Activated naive CD8-positive, alpha-beta T cell treated with anti-CD3 and anti-CD28 coated beads, Interleukin-2, amount 10 ng/mL, durations not matched to agents 7 days and 5 days (primary cell): ENCODE results near the gene HAUS7. TPM values are rescaled to one million over a fixed set of nuclear protein-coding genes. Genes with fewer than 3 reads are reported as not detected.

Experiments used
- ATAC-seq: fragments of 150-1000 bp; cut with Tn5 transposase; one replicate; pipeline ENCODE4 v1.10.0; 2021; ENCODE audit warnings: low read depth, moderate library complexity
- POLR2A ChIA-PET: fragments of 350-600 bp; sonication (Branson Sonifier 250); formaldehyde crosslinking; loops from one replicate; lab custom pipeline; 2021; ENCODE audit warnings: antibody characterized with exemption; lab: Charles Lee
- DNase-seq: peaks from one replicate; pipeline ENCODE4 v3.0.0; 2021
- H3K27ac Mint-ChIP-seq: one replicate; pipeline ENCODE4 v1.8.0; 2022; ENCODE audit warnings: mild to moderate bottlenecking, mixed read lengths
- H3K27me3 Mint-ChIP-seq: one replicate; pipeline ENCODE4 v1.8.0; 2022; ENCODE audit warnings: mild to moderate bottlenecking, moderate library complexity, mixed read lengths
- H3K36me3 Mint-ChIP-seq: one replicate; pipeline ENCODE4 v1.8.0; 2021; ENCODE audit warnings: mild to moderate bottlenecking, mixed read lengths
- H3K4me1 Mint-ChIP-seq: one replicate; pipeline ENCODE4 v1.8.0; 2021; ENCODE audit warnings: mixed read lengths
- H3K4me3 Mint-ChIP-seq: one replicate; pipeline ENCODE4 v1.8.0; 2022; ENCODE audit warnings: mild to moderate bottlenecking, moderate library complexity, mixed read lengths
- H3K9me3 Mint-ChIP-seq: one replicate; pipeline ENCODE4 v1.8.0; 2021; ENCODE audit warnings: mixed read lengths
- total RNA-seq, 2 experiments: library from RNA; stranded (reverse); gene quantifications; one replicate each; pipeline ENCODE4 v1.2.3, GENCODE V29; 2021

HAUS7 gene
- total RNA-seq, 2 experiments from 2014 or later: 35.4 to 36.5 TPM

- H3K4me1 Mint-ChIP-seq: no peaks in the 10 kb centered on the region
- no peak overlapping the region for H3K27ac Mint-ChIP-seq
- no peak overlapping the region for H3K4me3 Mint-ChIP-seq
- no peaks in the 10 kb centered on the region for H3K27me3 Mint-ChIP-seq
- no peaks in the 10 kb centered on the region for H3K9me3 Mint-ChIP-seq
- no peaks in the 10 kb centered on the region for H3K36me3 Mint-ChIP-seq
- POLR2A ChIA-PET: interaction anchor here (1.1 kb wide), 1 partner anchor 38 kb away, joined by 5 read pairs; no protein-coding TSS in a partner anchor
- peak; percentile 98 for ATAC-seq
- peak; percentile 83 for DNase-seq
These were observed 37.3 kb upstream of the HAUS7 start for GRCh38 chrX:153507484-153508178.

GRCh38 chrX:153505361-153505760 is 35.0 kb upstream of the HAUS7 start:
- POLR2A ChIA-PET: no interaction called here
- Mint-ChIP-seq H3K4me3 (no peak overlapping the region), H3K36me3 (no peaks in the 10 kb centered on the region), H3K27ac (no peak overlapping the region), H3K27me3 (no peaks in the 10 kb centered on the region), H3K4me1 (no peaks in the 10 kb centered on the region), H3K9me3 (no peaks in the 10 kb centered on the region)
- DNase-seq (no peak), ATAC-seq (no peak)

- ATAC-seq (no peak), DNase-seq (no peak)
- POLR2A ChIA-PET: no interaction called here
- no peaks in the 10 kb centered on the region for H3K27me3 Mint-ChIP-seq
- no peak overlapping the region for H3K4me3 Mint-ChIP-seq
- no peaks in the 10 kb centered on the region for H3K9me3 Mint-ChIP-seq
- H3K36me3 Mint-ChIP-seq: no peaks in the 10 kb centered on the region
- H3K4me1 Mint-ChIP-seq: no peaks in the 10 kb centered on the region
- H3K27ac Mint-ChIP-seq: no peak overlapping the region
These were observed 34.2 kb upstream of the HAUS7 start for GRCh38 chrX:153504445-153505016.

GRCh38 chrX:153502796-153503195 is 32.4 kb upstream of the HAUS7 start:
- no peaks in the 10 kb centered on the region for H3K27me3 Mint-ChIP-seq
- H3K4me1 Mint-ChIP-seq: no peaks in the 10 kb centered on the region
- H3K9me3 Mint-ChIP-seq: no peaks in the 10 kb centered on the region
- ATAC-seq: no peak
- H3K27ac Mint-ChIP-seq: no peak overlapping the region
- no peaks in the 10 kb centered on the region for H3K36me3 Mint-ChIP-seq
- no peak for DNase-seq
- no peak overlapping the region for H3K4me3 Mint-ChIP-seq
- POLR2A ChIA-PET: no interaction called here

- POLR2A ChIA-PET: no interaction called here
- DNase-seq (no peak), ATAC-seq (no peak)
- H3K4me1 Mint-ChIP-seq: no peaks in the 10 kb centered on the region
- no peak overlapping the region for H3K4me3 Mint-ChIP-seq
- H3K9me3 Mint-ChIP-seq: no peaks in the 10 kb centered on the region
- H3K36me3 Mint-ChIP-seq: no peaks in the 10 kb centered on the region
- no peak overlapping the region for H3K27ac Mint-ChIP-seq
- H3K27me3 Mint-ChIP-seq: no peaks in the 10 kb centered on the region
These were observed 31.8 kb upstream of the HAUS7 start for GRCh38 chrX:153502131-153502530.

GRCh38 chrX:153501530-153501929 is 31.2 kb upstream of the HAUS7 start:
- no peaks in the 10 kb centered on the region for H3K27me3 Mint-ChIP-seq
- H3K9me3 Mint-ChIP-seq: no peaks in the 10 kb centered on the region
- no peak overlapping the region for H3K27ac Mint-ChIP-seq
- H3K4me3 Mint-ChIP-seq: no peak overlapping the region
- POLR2A ChIA-PET: no interaction called here
- H3K36me3 Mint-ChIP-seq: no peaks in the 10 kb centered on the region
- H3K4me1 Mint-ChIP-seq: no peaks in the 10 kb centered on the region
- ATAC-seq (no peak), DNase-seq (no peak)

- POLR2A ChIA-PET: no interaction called here
- H3K9me3 Mint-ChIP-seq: no peaks in the 10 kb centered on the region
- no peak overlapping the region for H3K4me3 Mint-ChIP-seq
- no peaks in the 10 kb centered on the region for H3K36me3 Mint-ChIP-seq
- no peaks in the 10 kb centered on the region for H3K27me3 Mint-ChIP-seq
- H3K4me1 Mint-ChIP-seq: no peaks in the 10 kb centered on the region
- DNase-seq (no peak), ATAC-seq (no peak)
- H3K27ac Mint-ChIP-seq: no peak overlapping the region
These were observed 30.4 kb upstream of the HAUS7 start for GRCh38 chrX:153500676-153501280.

- DNase-seq: no peak
- Mint-ChIP-seq H3K4me3 (no peak overlapping the region), H3K9me3 (no peaks in the 10 kb centered on the region), H3K27me3 (no peaks in the 10 kb centered on the region), H3K36me3 (no peaks in the 10 kb centered on the region), H3K4me1 (no peaks in the 10 kb centered on the region), H3K27ac (no peak overlapping the region)
- POLR2A ChIA-PET: no interaction called here
- no peak for ATAC-seq
These were observed 29.5 kb upstream of the HAUS7 start for GRCh38 chrX:153499876-153500275.

GRCh38 chrX:153499341-153499740 is 29.0 kb upstream of the HAUS7 start:
- DNase-seq: no peak
- Mint-ChIP-seq H3K27me3 (no peaks in the 10 kb centered on the region), H3K36me3 (no peaks in the 10 kb centered on the region), H3K9me3 (no peaks in the 10 kb centered on the region), H3K4me1 (no peaks in the 10 kb centered on the region), H3K27ac (no peak overlapping the region), H3K4me3 (no peak overlapping the region)
- no peak for ATAC-seq
- POLR2A ChIA-PET: no interaction called here

- Mint-ChIP-seq H3K9me3 (no peaks in the 10 kb centered on the region), H3K27ac (no peak overlapping the region), H3K4me3 (no peak overlapping the region), H3K27me3 (no peaks in the 10 kb centered on the region), H3K4me1 (no peaks in the 10 kb centered on the region), H3K36me3 (no peaks in the 10 kb centered on the region)
- POLR2A ChIA-PET: no interaction called here
- DNase-seq (no peak), ATAC-seq (no peak)
These were observed 28.1 kb upstream of the HAUS7 start for GRCh38 chrX:153498453-153498852.

GRCh38 chrX:153496590-153496959 is 26.2 kb upstream of the HAUS7 start:
- DNase-seq (no peak), ATAC-seq (no peak)
- Mint-ChIP-seq H3K4me3 (no peak overlapping the region), H3K4me1 (no peaks in the 10 kb centered on the region), H3K27me3 (no peaks in the 10 kb centered on the region), H3K36me3 (no peaks in the 10 kb centered on the region), H3K9me3 (no peaks in the 10 kb centered on the region), H3K27ac (no peak overlapping the region)
- POLR2A ChIA-PET: no interaction called here

- Mint-ChIP-seq H3K27me3 (no peaks in the 10 kb centered on the region), H3K4me3 (no peak overlapping the region), H3K36me3 (no peaks in the 10 kb centered on the region), H3K4me1 (no peaks in the 10 kb centered on the region), H3K9me3 (no peaks in the 10 kb centered on the region), H3K27ac (no peak overlapping the region)
- ATAC-seq (no peak), DNase-seq (no peak)
- POLR2A ChIA-PET: no interaction called here
These were observed 25.7 kb upstream of the HAUS7 start for GRCh38 chrX:153495903-153496589.

- ATAC-seq (no peak), DNase-seq (no peak)
- Mint-ChIP-seq H3K4me1 (no peaks in the 10 kb centered on the region), H3K9me3 (no peaks in the 10 kb centered on the region), H3K4me3 (no peak overlapping the region), H3K36me3 (no peaks in the 10 kb centered on the region), H3K27ac (no peak overlapping the region), H3K27me3 (no peaks in the 10 kb centered on the region)
- POLR2A ChIA-PET: no interaction called here
These were observed 25.0 kb upstream of the HAUS7 start for GRCh38 chrX:153495362-153495751.
